A549 (cell line): Measurements from ENCODE around the gene MAPK6. TPM values are rescaled to one million over a fixed set of nuclear protein-coding genes. Genes with fewer than 3 reads are reported as not detected.
"Not testable (repeated sequence)": the region's sequence is repeated elsewhere in the genome, so short reads cannot be mapped to it uniquely, and the experiment has no call there.

ENCODE experiments used
- ATAC-seq, 2 experiments: fragments of 200-7000 bp in 1 of 2; fragments of >200 bp in 1 of 2; cut with Nextera tagmentation in 1 of 2; cut with Tn5 transposase in 1 of 2; 3 replicates each; pipeline versions ENCODE4 v1.8.0 to v1.9.1; 2018 to 2020; ENCODE audit warnings: mild to moderate bottlenecking in 1 of 2, moderate library complexity in 1 of 2
- CTCF ChIA-PET: fragments of 300-600 bp; sonication (Branson Sonifier 250); formaldehyde crosslinking; extraction: SDS; loops from one replicate; lab custom pipeline; 2021; ENCODE audit warnings: antibody characterized with exemption, inconsistent platforms; lab: Yijun Ruan, JAX
- POLR2A ChIA-PET: fragments of 350-600 bp; formaldehyde crosslinking; extraction: SDS; loops from one replicate; lab custom pipeline; 2021; ENCODE audit warnings: antibody characterized with exemption, inconsistent platforms; lab: Yijun Ruan, JAX
- DNase-seq, 2 experiments: peaks; one replicate each; pipeline versions ENCODE4 v3.0.0 to v3.0.0-alpha.2; 2011 to 2016; ENCODE audit warnings: low read depth in 1 of 2, low spot score in 1 of 2
- FAIRE-seq: peaks from 2 replicates; lab custom pipeline; 2011; peaks lifted over from hg19 to GRCh38; lab: Jason Lieb, UNC
- H3K27ac ChIP-seq, 2 experiments: fragments of >200 bp; sonication (Bioruptor Twin); formaldehyde crosslinking; 3 replicates each; pipeline ENCODE4 v1.5.1; 2016 to 2017
- H3K4me1 ChIP-seq: fragments of >200 bp; sonication (Bioruptor Twin); formaldehyde crosslinking; 3 replicates; pipeline ENCODE4 v1.6.1; 2016
- H3K4me2 ChIP-seq: fragments of >200 bp; sonication (Bioruptor Twin); formaldehyde crosslinking; 3 replicates; pipeline ENCODE4 v1.6.1; 2016
- H3K4me3 ChIP-seq: fragments of >200 bp; sonication (Bioruptor Twin); formaldehyde crosslinking; 3 replicates; pipeline ENCODE4 v1.5.1; 2016
- H3K9me3 ChIP-seq: fragments of >200 bp; sonication (Bioruptor Twin); formaldehyde crosslinking; 3 replicates; pipeline ENCODE4 v1.6.1; 2016
- CBX8 ChIP-seq: fragments of 200-600 bp; sonication (generic); IDR thresholded peaks from 2 replicates; pipeline ENCODE4 v1.6.1; 2016
- CEBPB ChIP-seq, 2 experiments: fragments of >200 bp in 1 of 2; sonication (Bioruptor Twin) in 1 of 2; formaldehyde crosslinking in 1 of 2; IDR thresholded peaks; 2 replicates each; pipeline ENCODE4 v1.6.1; 2012 to 2016
- FOSB ChIP-seq: fragments of 250-450 bp; sonication (Bioruptor Pico); IDR thresholded peaks from 2 replicates; pipeline ENCODE4 v1.5.0; 2020; ENCODE audit warnings: mild to moderate bottlenecking, moderate library complexity
- HDAC2 ChIP-seq: fragments of 200-600 bp; sonication (generic); IDR thresholded peaks from 2 replicates; pipeline ENCODE4 v1.6.1; 2016
- HOXB13 ChIP-seq: fragments of 250-450 bp; sonication (Bioruptor Pico); IDR thresholded peaks from 2 replicates; pipeline ENCODE4 v1.5.0; 2020; ENCODE audit warnings: low read depth, mild to moderate bottlenecking, moderate library complexity
- HOXB5 ChIP-seq: fragments of 250-450 bp; sonication (Bioruptor Pico); IDR thresholded peaks from 2 replicates; pipeline ENCODE4 v1.5.0; 2020; ENCODE audit warnings: mild to moderate bottlenecking, moderate library complexity
- JUNB ChIP-seq: fragments of >200 bp; sonication (Bioruptor Twin); formaldehyde crosslinking; IDR thresholded peaks from 2 replicates; pipeline ENCODE4 v1.6.1; 2016
- KDM5A ChIP-seq: fragments of 200-600 bp; sonication (generic); IDR thresholded peaks from 2 replicates; pipeline ENCODE4 v1.6.1; 2016; ENCODE audit warnings: antibody characterized with exemption, mild to moderate bottlenecking
- MAFK ChIP-seq: fragments of 450-650 bp; IDR thresholded peaks from 2 replicates; pipeline ENCODE4 v1.6.1; 2014; ENCODE audit not compliant: partially characterized antibody
- MAZ ChIP-seq: fragments of 150-350 bp; IDR thresholded peaks from 2 replicates; pipeline ENCODE4 v1.6.1; 2014; ENCODE audit warnings: antibody characterized with exemption, low read depth, low read length, borderline replicate concordance
- NFE2L2 ChIP-seq: fragments of 150-350 bp; conservative IDR thresholded peaks from 2 replicates; pipeline ENCODE4 v1.6.1; 2014; ENCODE audit warnings: low read length
- NPAS2 ChIP-seq: fragments of 250-450 bp; sonication (Bioruptor Pico); IDR thresholded peaks from 2 replicates; pipeline ENCODE4 v1.8.0; 2022; ENCODE audit warnings: mild to moderate bottlenecking, moderate library complexity, borderline replicate concordance
- RAD21 ChIP-seq, 2 experiments: fragments of >200 bp in 1 of 2; sonication (Bioruptor Twin) in 1 of 2; formaldehyde crosslinking in 1 of 2; IDR thresholded peaks in 1 of 2; conservative IDR thresholded peaks in 1 of 2; 2 replicates in 1 of 2; 3 replicates in 1 of 2; pipeline ENCODE4 v1.6.1; 2012 to 2018; ENCODE audit warnings: inconsistent platforms in 1 of 2
- RCOR1 ChIP-seq: fragments of 150-350 bp; IDR thresholded peaks from 2 replicates; pipeline ENCODE4 v1.6.1; 2014; ENCODE audit warnings: antibody characterized with exemption, low read length, low read depth
- ZFP36 ChIP-seq: fragments of 450-650 bp; IDR thresholded peaks from 2 replicates; pipeline ENCODE4 v1.6.1; 2014; ENCODE audit warnings: borderline replicate concordance; ENCODE audit not compliant: partially characterized antibody
- WGBS: methylation state at CpG from one replicate; pipeline ENCODE4 v1.1.6; 2017; ENCODE audit errors: missing lambda C conversion rate; 5-methylcytosine and 5-hydroxymethylcytosine counted together
- polyA plus RNA-seq, 4 experiments: library from polyadenylated mRNA; depleted of rRNA in 3 of 4; stranded (reverse); fragments of >200 nt; fragmentation: RNase III in 1 of 4; extraction: RNeasy Plus Mini Kit Qiagen cat#74134 plus additional on column Dnase treatment in 1 of 4; gene quantifications; 2 replicates in 3 of 4; 3 replicates in 1 of 4; pipeline ENCODE4 v1.2.3, GENCODE V29; 2011 to 2017
- TF ChIP-seq, protein P1 (sequence below): fragments of >200 bp; sonication (Bioruptor Twin); formaldehyde crosslinking; IDR thresholded peaks from 3 replicates; pipeline ENCODE4 v1.5.1; 2016
- TF ChIP-seq, protein P2 (sequence below): fragments of 450-650 bp; IDR thresholded peaks from 2 replicates; pipeline ENCODE4 v1.6.1; 2014; ENCODE audit warnings: antibody characterized with exemption

The MAPK6 gene
- polyA plus RNA-seq, 2 of the 4 experiments (the other 2 are of a cell fraction), result 49.1 to 126 TPM

DNA sequence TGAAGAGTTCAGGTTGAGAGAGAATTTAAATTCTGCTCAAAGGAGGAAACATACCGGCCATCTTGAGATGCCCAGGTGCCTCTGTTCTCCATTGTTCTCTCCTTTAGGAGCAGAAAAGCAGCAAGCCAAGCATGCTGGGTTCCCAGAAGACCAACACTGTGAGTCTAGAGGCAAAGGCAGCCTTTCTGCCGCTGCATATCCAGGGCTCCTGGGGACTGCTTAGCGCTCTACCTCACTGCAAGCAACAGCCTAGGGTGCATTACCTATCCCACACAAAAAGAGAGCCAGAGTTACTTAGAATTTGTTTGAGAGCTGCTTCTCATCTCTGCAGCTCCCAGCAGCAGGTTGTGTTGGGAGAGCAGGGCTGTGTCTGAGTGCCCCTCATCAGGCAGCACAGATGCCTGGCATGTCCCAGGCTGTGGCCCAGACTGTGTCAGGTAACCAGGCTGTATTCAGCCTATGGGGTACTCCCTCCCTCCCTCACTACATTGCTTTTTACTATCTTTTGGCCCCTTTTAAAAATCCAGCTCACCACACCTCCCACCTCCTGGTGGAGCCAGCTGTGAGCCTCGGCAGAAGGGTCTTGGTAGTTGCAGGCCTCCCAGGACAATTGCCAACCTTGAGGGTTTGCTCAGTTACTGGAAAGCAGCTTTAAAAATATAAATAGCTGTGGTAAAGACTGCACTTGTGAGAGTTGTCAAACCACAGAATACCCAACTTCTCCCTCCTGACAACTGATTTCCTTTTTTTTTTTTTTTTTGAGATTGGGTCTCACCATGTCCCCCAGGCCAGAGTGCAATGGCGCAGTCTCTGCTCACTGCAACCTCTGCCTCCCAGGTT, 63.4 kb downstream of the MAPK6 start:
- ChIA-PET CTCF (interaction anchor here (0.6 to 7.6 kb wide), 12 partner anchors 9 to 111 kb away, joined by 3 to 89 read pairs (median 3); partner anchors contain the start of gene LEO1), POLR2A (interaction anchor here (0.6 to 1.1 kb wide), 3 partner anchors 10 to 111 kb away, joined by 3 to 4 read pairs (median 3); partner anchors contain the start of gene LEO1)
- DNase-seq, result no peak
- H3K4me2 ChIP-seq, result no peak overlapping the region
- TF ChIP-seq CEBPB (IDR thresholded peaks at IDR 0.05) (no peak), HOXB5 (CRISPR knock-in tag) (no peak), HDAC2 (no peak), NFE2L2 (no peak), HOXB13 (CRISPR knock-in tag) (no peak)
- TF ChIP-seq, protein P1, sequence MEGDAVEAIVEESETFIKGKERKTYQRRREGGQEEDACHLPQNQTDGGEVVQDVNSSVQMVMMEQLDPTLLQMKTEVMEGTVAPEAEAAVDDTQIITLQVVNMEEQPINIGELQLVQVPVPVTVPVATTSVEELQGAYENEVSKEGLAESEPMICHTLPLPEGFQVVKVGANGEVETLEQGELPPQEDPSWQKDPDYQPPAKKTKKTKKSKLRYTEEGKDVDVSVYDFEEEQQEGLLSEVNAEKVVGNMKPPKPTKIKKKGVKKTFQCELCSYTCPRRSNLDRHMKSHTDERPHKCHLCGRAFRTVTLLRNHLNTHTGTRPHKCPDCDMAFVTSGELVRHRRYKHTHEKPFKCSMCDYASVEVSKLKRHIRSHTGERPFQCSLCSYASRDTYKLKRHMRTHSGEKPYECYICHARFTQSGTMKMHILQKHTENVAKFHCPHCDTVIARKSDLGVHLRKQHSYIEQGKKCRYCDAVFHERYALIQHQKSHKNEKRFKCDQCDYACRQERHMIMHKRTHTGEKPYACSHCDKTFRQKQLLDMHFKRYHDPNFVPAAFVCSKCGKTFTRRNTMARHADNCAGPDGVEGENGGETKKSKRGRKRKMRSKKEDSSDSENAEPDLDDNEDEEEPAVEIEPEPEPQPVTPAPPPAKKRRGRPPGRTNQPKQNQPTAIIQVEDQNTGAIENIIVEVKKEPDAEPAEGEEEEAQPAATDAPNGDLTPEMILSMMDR, result no peak
- FAIRE-seq, result no peak
- no peak for ATAC-seq
- no peak overlapping the region for H3K4me3 ChIP-seq
- peaks cover 20% of the 10 kb centered on the region for H3K9me3 ChIP-seq
- H3K4me1 ChIP-seq, result peaks cover 21% of the 10 kb centered on the region
- WGBS, result 91% methylated on average over 5 of the region's 5 CpGs
- H3K27ac ChIP-seq, result peak overlapping the region in 1 of 2 experiments; percentile 67; a peak in 3 of 6 replicates

DNA sequence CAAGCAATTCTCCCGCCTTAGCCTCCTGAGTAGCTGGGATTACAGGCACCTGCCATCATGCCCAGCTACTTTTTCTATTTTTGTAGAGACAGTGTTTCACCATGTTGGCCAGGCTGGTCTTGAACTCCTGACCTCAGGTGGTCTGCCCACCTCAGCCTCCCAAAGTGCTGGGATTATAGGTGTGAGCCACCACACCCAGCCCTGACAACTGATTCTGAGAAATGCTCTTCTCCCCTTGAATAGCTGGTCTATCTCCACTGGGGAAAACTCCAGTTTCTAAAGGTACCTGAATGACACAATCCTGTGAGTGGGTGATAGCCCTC, 64.0 kb downstream of the MAPK6 start:
- not testable (repeated sequence) for ATAC-seq, FAIRE-seq, H3K4me3 ChIP-seq, H3K4me2 ChIP-seq, DNase-seq
- Histone ChIP-seq H3K27ac (peak overlapping the region in 1 of 2 experiments; percentile 67; a peak in 2 of 6 replicates), H3K4me1 (peaks cover 16% of the 10 kb centered on the region), H3K9me3 (peaks cover 21% of the 10 kb centered on the region)
- WGBS, result 87% methylated on average over 1 of the region's 1 CpG
- CTCF ChIA-PET, result interaction anchor here (0.6 to 7.6 kb wide), 13 partner anchors 9 to 112 kb away, joined by 3 to 89 read pairs (median 3); partner anchors contain the start of gene LEO1
- POLR2A ChIA-PET, result interaction anchor here (0.7 to 1.1 kb wide), 2 partner anchors 20 to 111 kb away, joined by 3 to 4 read pairs; partner anchors contain the start of gene LEO1

DNA sequence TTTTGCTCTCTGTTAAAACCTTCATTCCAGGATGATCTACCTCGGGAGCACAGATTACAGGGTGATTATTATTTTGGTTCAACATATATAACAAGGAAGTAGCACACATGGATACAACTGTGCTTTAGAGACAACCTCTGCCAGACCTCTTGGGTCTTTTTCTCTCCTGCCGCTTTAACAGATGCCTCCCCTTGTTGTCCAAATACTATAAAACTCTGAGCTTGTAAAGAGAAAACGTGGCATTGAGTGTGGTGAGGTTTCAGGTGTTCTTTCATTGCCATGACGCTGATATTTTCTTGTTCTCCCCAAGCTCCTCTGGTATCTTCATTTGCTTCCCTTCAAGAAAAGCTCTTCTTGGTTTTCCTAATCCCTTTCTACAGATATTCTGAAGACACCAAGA, 64.6 kb downstream of the MAPK6 start:
- 0 out of 6 replicates have a peak overlapping the region, but pooled peaks of 1 of the 2 experiments have one; percentile 6 for H3K27ac ChIP-seq
- WGBS, result 60% methylated on average over 4 of the region's 4 CpGs
- no peak for ATAC-seq
- no peak for DNase-seq
- ChIA-PET POLR2A (no interaction called here), CTCF (interaction anchor here (0.7 to 7.6 kb wide), 10 partner anchors 14 to 112 kb away, joined by 3 to 89 read pairs (median 3); partner anchors contain the start of gene LEO1)
- no peak for TF ChIP-seq NPAS2 (CRISPR knock-in tag)
- no peak for TF ChIP-seq KDM5A
- TF ChIP-seq MAFK, result no peak
- no peak for TF ChIP-seq HDAC2
- no peak for TF ChIP-seq JUNB
- no peak for TF ChIP-seq CBX8
- no peak for TF ChIP-seq MAZ
- TF ChIP-seq, protein P1, result no peak
- H3K4me1 ChIP-seq, result peaks cover 9% of the 10 kb centered on the region
- H3K4me2 ChIP-seq, result no peak overlapping the region
- peaks cover 24% of the 10 kb centered on the region for H3K9me3 ChIP-seq
- no peak overlapping the region for H3K4me3 ChIP-seq
- no peak for FAIRE-seq

DNA sequence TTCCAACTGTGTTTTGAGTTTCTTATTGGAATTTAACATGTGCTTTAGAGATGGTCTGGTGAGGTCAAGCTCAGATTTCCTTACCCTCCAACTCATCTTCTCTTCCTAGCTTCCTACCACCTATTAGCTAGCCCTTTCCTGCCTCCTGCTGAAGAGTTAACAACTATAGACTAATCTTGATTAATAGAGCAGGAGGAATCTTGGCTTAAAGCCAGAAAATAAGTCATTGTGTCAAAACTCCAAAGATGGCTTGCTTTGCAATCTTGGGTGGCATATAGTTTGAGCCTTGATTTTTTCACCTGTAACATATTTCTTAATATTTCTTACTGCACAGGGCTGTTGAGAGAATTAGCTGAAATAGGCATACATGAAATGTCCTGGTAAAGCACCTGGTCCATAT, 66.3 kb downstream of the MAPK6 start:
- FAIRE-seq (no peak), DNase-seq (no peak), ATAC-seq (no peak)
- Histone ChIP-seq H3K27ac (peak overlapping the region in 1 of 2 experiments; percentile 5; a peak in 1 of 6 replicates), H3K9me3 (peaks cover 34% of the 10 kb centered on the region), H3K4me2 (no peak overlapping the region), H3K4me1 (no peaks in the 10 kb centered on the region), H3K4me3 (no peak overlapping the region)
- POLR2A ChIA-PET, result no interaction called here
- TF ChIP-seq JUNB (no peak), CEBPB (IDR thresholded peaks at IDR 0.05) (no peak), FOSB (CRISPR knock-in tag) (no peak), RAD21 (conservative IDR thresholded peaks at IDR 0.05 in 1 of 2, IDR thresholded peaks at IDR 0.05 in 1 of 2) (no peak), NFE2L2 (no peak), ZFP36 (no peak), RCOR1 (no peak)
- TF ChIP-seq, protein P1, result no peak
- TF ChIP-seq, protein P2, sequence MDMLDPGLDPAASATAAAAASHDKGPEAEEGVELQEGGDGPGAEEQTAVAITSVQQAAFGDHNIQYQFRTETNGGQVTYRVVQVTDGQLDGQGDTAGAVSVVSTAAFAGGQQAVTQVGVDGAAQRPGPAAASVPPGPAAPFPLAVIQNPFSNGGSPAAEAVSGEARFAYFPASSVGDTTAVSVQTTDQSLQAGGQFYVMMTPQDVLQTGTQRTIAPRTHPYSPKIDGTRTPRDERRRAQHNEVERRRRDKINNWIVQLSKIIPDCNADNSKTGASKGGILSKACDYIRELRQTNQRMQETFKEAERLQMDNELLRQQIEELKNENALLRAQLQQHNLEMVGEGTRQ, result no peak
- TF ChIP-seq, all 56 proteins: peak for 0
- CTCF ChIA-PET, result no interaction called here
